ENCODE data around the gene PCOLCE2. TPM values are rescaled to one million over a fixed set of nuclear protein-coding genes. Genes with fewer than 3 reads are reported as not detected.
A peak's percentile ranks its signal among the peaks of the same experiment; 100 is the strongest.

The PCOLCE2 gene
- 1 to 10 TPM; 4.5 to 6.5 (median 5.1) TPM for polyA plus RNA-seq (ENCODE audit: insufficient read length in 3 of 3)
- long read RNA-seq, donor 1, partial matches to known transcripts, result 0 of 1 reads
- long read RNA-seq, donor 1, other reads (novel, unspliced or antisense), result 0 of 1 reads
- long read RNA-seq, donor 2, partial matches to known transcripts, result 0 of 2 reads
- long read RNA-seq, donor 2, other reads (novel, unspliced or antisense), result 0 of 2 reads
- long read RNA-seq, donor 3, result 0 reads
- long read RNA-seq, donor 4, partial matches to known transcripts, result 0 of 1 reads
- long read RNA-seq, donor 4, other reads (novel, unspliced or antisense), result 0 of 1 reads
- long read RNA-seq, donor 5, partial matches to known transcripts, result 0 of 2 reads
- long read RNA-seq, donor 5, other reads (novel, unspliced or antisense), result 0 of 2 reads
- long read RNA-seq, donor 6, partial matches to known transcripts, result 0 of 1 reads
- long read RNA-seq, donor 6, other reads (novel, unspliced or antisense), result 0 of 1 reads
- long read RNA-seq, donor 7, partial matches to known transcripts, result 141 of 142 reads
- long read RNA-seq, donor 7, other reads (novel, unspliced or antisense), result 0 of 142 reads
- long read RNA-seq, donor 8, transcript PCOLCE2-201 (9 exons, 2,021 nt), result major isoform, 8 of 9 reads
- long read RNA-seq, donor 8, partial matches to known transcripts, result 0 of 9 reads
- long read RNA-seq, donor 8, other reads (novel, unspliced or antisense), result 0 of 9 reads
- long read RNA-seq, donor 9, partial matches to known transcripts, result 0 of 3 reads
- long read RNA-seq, donor 9, other reads (novel, unspliced or antisense), result 0 of 3 reads
- long read RNA-seq, donor 10, partial matches to known transcripts, result 0 of 1 reads
- long read RNA-seq, donor 10, other reads (novel, unspliced or antisense), result 0 of 1 reads
- long read RNA-seq, donor 11, result 0 reads
- long read RNA-seq, donor 12, partial matches to known transcripts, result 159 of 174 reads
- long read RNA-seq, donor 12, other reads (novel, unspliced or antisense), result 14 of 174 reads
- long read RNA-seq, donor 13, result 0 reads
- long read RNA-seq, donor 14, result 0 reads
- long read RNA-seq, donor 15, partial matches to known transcripts, result 0 of 4 reads
- long read RNA-seq, donor 15, other reads (novel, unspliced or antisense), result 0 of 4 reads
- long read RNA-seq, donor 16, result 0 reads

- peak; percentile 40 for DNase-seq
These were observed at the start of gene PCOLCE2 for GRCh38 chr3:142888481-142889211. Gene PCOLCE2, minus strand, starts transcription at chr3:142889083. Its CDS starts 187 bp downstream, at chr3:142888896.

- DNase-seq, result no peak
These were observed 47.1 kb upstream of the PCOLCE2 start for GRCh38 chr3:142935963-142936362.

- DNase-seq, result no peak
These were observed 46.0 kb upstream of the PCOLCE2 start for GRCh38 chr3:142934887-142935269.

- DNase-seq, result no peak
These were observed 45.4 kb upstream of the PCOLCE2 start for GRCh38 chr3:142934128-142934886.

- no peak for DNase-seq
These were observed 42.3 kb upstream of the PCOLCE2 start for GRCh38 chr3:142931222-142931621.

- no peak for DNase-seq
These were observed 41.6 kb upstream of the PCOLCE2 start for GRCh38 chr3:142930463-142930862.

- DNase-seq, result no peak
These were observed 41.0 kb upstream of the PCOLCE2 start for GRCh38 chr3:142929890-142930289.

GRCh38 chr3:142929109-142929508 is 40.2 kb upstream of the PCOLCE2 start:
- no peak for DNase-seq

- DNase-seq, result no peak
These were observed 37.6 kb upstream of the PCOLCE2 start for GRCh38 chr3:142926368-142926944.

- no peak for DNase-seq
These were observed 36.3 kb upstream of the PCOLCE2 start for GRCh38 chr3:142925140-142925539.

- no peak for DNase-seq
These were observed 34.8 kb upstream of the PCOLCE2 start for GRCh38 chr3:142923694-142924093.

GRCh38 chr3:142916605-142917004 is 27.7 kb upstream of the PCOLCE2 start:
- DNase-seq, result no peak

- DNase-seq, result no peak
These were observed 26.8 kb upstream of the PCOLCE2 start for GRCh38 chr3:142915636-142916035.

- no peak for DNase-seq
These were observed 25.5 kb upstream of the PCOLCE2 start for GRCh38 chr3:142914286-142914811.

GRCh38 chr3:142913432-142913831 is 24.5 kb upstream of the PCOLCE2 start:
- DNase-seq, result no peak

- DNase-seq, result no peak
These were observed 23.7 kb upstream of the PCOLCE2 start for GRCh38 chr3:142912402-142913172.

- DNase-seq, result no peak
These were observed 21.4 kb upstream of the PCOLCE2 start for GRCh38 chr3:142910280-142910679.

GRCh38 chr3:142909282-142909681 is 20.4 kb upstream of the PCOLCE2 start:
- no peak for DNase-seq

GRCh38 chr3:142907996-142908395 is 19.1 kb upstream of the PCOLCE2 start:
- no peak for DNase-seq
